Stimulated activated CD4-positive, alpha-beta T cell treated with anti-CD3 and anti-CD28 coated beads, Interleukin-1b, Interleukin-23, amount 100 ng/mL, for 48 hours (primary cell): Measurements from ENCODE around the gene MMD.
"Not testable (repeated sequence)": the region's sequence is repeated elsewhere in the genome, so short reads cannot be mapped to it uniquely, and the experiment has no call there.

ENCODE experiments used
- DNase-seq: peaks from one replicate; pipeline ENCODE4 v3.0.0-alpha.2; 2020

Gene MMD

GRCh38 chr17:55390364-55390977 lies 31.2 kb downstream of the MMD start:
- DNase-seq: no peak

GRCh38 chr17:55389715-55390114 lies 31.9 kb downstream of the MMD start:
- not testable (repeated sequence) for DNase-seq

- DNase-seq: no peak
Measured at GRCh38 chr17:55388842-55389241, 32.8 kb downstream of the MMD start.

GRCh38 chr17:55386796-55387332 lies 34.8 kb downstream of the MMD start:
- DNase-seq: no peak

DNA sequence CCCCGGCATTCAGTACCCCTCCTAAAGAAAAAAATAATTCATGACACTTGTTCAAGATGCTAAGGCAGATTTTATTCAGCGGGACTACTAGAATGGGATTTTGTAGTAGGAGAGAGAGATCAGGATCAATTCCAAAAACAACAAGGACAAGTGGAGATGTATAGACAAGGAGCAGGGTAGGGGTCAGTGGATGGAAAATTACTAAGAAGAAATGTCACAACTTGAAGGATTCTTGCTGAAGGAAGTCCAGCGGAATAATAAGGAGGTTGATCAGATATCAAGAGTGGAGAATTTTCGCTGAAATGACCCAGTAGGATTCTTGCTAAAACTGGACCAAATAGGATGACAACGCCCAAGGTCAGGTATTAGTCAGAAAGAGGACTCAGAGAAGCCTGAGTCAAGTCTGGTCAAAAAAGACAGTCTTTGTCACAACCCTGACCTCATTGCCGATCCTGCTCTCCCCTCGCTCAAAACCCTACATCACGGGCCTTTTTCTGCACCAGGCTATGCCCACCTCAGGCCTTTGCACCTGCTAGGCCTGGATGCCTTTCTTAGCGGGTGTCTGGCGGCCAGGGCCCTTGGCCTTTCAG lies 36.9 kb downstream of the MMD start:
- no peak for DNase-seq

GRCh38 chr17:55383771-55384642 lies 37.6 kb downstream of the MMD start:
- no peak for DNase-seq

DNA sequence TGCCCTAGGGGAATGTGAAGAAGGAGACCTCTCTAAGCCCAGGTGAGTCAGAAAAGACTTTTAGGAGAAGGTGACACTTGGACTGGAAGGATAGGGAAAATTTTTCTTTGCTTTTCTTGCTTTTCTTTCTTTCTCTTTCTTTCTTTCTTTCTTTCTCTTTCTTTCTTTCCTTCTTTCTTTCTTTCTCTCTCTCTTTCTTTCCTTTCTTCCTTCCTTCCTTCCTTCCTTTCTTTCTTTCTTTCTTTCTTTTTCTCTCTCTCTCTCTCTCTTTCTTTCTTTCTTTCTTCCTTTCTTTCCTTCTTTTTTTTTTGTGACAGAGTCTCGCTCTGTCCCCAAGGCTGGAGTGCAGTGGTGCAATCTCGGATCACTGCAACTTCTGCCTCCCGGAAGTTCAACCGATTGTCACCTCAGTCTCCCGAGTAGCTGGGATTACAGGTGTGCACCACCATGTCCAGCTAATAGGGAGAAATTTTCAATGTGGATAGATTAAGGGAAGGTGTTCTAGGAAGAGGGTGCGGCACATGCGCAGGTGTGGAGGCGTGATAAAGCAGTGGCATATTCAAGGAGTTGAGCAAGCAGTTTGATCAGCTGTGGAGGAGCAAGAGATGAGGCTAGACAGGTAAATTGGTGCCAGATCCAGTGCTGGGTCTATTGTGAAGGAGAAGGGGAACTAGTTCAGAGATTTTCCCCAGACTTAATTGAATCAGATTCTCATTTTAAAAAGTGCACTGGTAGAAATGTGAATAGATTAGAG lies 40.4 kb downstream of the MMD start:
- no peak for DNase-seq

- DNase-seq: no peak
Measured at GRCh38 chr17:55377671-55378275, 43.9 kb downstream of the MMD start.

DNA sequence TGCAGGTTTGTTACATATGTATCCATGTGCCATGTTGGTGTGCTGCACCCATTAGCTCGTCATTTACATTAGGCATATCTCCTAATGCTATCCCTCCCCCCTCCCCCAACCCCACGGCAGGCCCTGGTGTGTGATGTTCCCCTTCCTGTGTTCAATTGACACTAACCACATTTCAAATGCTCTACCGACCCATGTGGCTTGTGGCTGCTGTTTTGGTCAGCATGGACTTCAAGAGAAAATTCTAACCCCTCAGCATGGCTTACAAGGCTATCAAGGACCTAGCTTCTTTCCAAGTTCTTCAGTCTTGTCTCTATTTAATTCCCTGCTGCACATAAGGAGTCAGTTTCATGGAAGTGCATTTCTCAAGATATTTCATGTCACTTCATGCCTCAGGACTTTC lies 52.9 kb downstream of the MMD start:
- DNase-seq: no peak

DNA sequence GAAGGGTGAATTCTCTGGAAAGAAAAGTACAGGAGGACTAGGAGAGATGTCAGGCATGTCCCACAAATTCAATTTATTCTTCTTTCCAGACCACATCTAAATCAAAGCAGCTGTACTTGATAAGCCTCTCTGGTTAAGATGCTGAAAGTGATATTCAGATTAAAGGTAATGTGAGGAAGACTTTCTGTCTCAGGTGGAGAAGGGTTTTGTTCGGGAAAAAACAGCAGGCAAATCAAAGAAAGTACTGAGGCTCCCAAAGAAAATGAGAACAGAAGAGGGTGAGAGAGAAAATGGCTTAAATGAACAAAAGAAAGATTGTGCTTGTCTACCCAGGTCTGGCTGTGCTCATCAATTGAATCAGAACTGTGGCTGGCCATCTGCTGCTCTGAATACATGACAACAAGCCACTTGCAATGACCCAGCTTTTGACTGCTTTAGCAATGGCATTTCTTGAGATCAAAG lies 55.6 kb downstream of the MMD start:
- no peak for DNase-seq

DNA sequence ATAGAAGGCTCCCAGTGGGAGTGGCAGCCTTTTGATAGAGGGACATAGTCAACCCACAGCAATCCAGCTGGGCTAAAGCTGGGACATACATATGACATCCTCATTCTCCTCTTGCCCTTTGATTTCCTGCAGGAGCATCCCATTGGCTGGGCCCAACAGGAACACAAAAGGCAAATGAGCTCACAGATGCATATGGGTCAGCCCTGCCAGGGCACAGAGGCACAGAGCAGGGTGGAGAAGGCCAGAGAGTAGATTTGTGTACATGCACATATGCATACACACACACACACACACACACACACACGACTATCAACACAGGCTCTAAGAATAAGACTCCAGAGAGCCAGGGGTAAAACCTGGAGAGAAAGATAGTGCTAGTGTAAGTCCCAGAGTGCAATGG lies 58.6 kb downstream of the MMD start:
- no peak for DNase-seq

DNA sequence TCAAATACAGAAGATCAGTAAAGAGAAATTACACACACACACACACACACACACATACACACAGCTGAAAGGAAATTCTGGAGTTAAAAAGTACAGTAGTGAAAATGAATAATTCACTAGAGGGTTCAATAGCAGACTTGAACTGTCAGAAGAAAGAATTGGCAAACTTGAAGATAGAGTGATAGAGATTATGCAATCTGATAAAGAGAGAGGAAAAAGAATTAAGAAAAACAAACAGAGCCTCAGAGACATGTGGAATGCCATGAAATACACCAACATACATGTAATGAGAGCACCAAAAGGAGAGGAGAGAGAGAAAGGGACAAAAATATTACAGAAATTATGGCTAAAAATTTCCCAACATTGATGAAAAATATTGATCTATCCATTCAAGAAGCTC lies 60.7 kb downstream of the MMD start:
- DNase-seq: no peak

- peak; percentile 69 for DNase-seq
Measured at GRCh38 chr17:55356434-55357328, 65.0 kb downstream of the MMD start.

GRCh38 chr17:55354941-55355340 lies 66.7 kb downstream of the MMD start:
- no peak for DNase-seq

- DNase-seq: no peak
Measured at GRCh38 chr17:55354010-55354409, 67.6 kb downstream of the MMD start.

- DNase-seq: no peak
Measured at GRCh38 chr17:55351226-55351625, 70.4 kb downstream of the MMD start.

DNA sequence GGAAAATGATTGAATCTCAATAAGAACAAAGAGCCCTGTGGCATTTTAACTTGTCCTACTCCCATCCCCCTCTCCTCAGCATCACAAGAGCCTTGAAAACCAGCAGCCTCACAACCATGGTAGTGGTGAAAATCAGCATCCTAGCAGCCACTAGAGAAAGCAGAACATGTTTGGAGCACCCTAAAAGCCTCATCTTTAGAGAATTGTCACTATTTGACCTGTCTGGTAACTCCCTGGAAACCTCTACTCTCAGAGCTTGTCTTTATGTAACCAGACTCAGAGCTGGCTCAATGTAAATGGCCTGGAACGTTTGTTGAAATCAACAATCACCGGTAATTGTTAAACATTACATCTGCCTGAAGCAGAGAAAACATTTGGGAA lies 70.8 kb downstream of the MMD start:
- DNase-seq: no peak

DNA sequence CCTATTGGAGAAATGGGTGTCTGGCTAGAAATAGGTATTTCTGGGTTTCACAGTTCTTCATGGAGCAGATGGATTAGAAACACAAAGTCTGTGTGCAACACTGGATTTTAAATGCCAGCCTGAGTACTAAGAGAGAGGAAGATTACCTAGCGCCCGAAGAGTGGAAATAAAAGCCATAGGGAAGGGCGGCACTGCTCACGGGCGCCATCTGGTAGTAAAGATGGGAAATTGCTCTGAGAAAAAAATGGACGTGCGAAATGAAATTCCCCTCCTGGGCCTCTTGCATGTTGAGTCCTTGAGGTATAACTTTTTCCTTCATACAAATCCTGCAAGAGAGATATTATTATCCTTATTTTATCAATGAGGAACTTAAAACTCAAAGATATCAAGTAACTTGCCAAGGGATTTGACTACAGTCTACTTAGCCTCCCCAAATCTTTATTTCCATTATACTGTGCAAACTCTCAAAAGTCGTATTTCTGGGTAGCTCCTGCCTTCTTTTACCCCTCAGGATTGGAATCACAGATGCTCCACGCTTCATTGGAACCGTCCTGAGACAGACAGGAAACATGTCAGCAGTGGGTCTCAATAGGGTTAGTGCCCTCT lies 72.8 kb downstream of the MMD start:
- DNase-seq: peak; percentile 11

DNA sequence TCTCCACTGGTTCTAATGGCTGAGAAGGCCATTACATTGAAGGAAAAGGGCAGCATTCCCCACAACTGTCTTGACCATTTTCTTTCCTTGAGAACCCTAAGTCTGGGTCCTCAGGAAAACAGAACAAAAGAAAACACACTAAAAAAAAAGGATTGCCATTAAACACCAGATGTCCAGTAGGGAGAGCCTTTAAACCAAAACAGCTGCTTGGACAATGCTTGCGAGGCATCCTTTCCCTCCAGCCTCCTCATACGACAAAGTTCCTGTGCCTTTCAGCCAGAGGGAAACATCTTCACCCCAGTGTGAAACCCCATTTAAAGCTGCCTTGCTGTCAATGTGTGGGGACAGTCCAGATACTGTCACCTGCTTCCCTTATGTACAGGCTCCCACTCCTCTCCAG lies 74.3 kb downstream of the MMD start:
- DNase-seq: no peak

DNA sequence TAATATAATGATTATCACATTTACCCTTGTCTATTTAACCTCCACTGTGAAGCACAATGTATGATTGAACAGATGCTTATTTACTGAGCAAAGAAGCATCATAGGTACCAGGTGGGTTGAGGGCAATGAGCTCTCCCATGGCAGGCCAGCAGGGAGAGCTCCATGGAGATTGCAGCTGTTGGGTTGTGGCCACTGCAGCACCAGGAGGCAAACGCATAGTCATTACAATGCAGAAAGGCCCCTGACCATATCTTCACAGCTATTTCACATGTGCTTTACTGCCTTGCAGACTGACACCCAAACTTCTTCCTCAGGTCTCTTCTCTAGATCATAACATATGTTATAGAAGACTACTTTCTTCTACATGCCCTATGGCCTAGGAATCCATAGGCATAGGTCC lies 75.0 kb downstream of the MMD start:
- no peak for DNase-seq

DNA sequence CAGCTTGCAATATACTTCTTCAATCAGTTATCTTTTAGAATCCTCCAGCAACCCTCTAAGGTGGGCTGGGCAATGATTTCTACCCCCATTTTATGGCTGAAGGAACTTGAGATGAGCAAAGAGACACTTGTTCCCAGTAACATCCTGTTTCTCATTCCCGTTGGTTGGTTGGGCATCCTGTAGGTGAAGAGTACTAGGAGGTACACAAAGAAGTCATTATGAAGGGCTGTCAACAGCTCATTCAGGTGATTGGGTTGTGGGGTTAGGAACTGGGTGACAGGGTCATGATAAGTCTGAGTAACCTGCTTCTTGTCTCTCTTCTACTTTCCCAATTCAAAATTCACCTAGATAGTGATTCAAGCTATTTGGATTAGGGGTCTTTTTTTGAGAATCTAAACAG lies 76.5 kb downstream of the MMD start:
- DNase-seq: no peak
